DMS 273 (cell line): ENCODE measurements around the gene PLXNA2.
A peak's percentile ranks its signal among the peaks of the same experiment; 100 is the strongest.

ENCODE experiments used
- DNase-seq: peaks from one replicate; lab custom pipeline; 2025; ENCODE audit not compliant: unreplicated experiment; lab: John Stamatoyannopoulos, UW

Gene PLXNA2

GRCh38 chr1:208002078-208002477 is 242.1 kb downstream of the PLXNA2 start:
- DNase-seq = no peak

GRCh38 chr1:208000504-208000903 is 243.7 kb downstream of the PLXNA2 start:
- peak; percentile 15 for DNase-seq

- DNase-seq = no peak
Observed at GRCh38 chr1:207999972-208000371, 244.2 kb downstream of the PLXNA2 start.

GRCh38 chr1:207999274-207999915 is 244.8 kb downstream of the PLXNA2 start:
- no peak for DNase-seq

GRCh38 chr1:207998691-207999090 is 245.5 kb downstream of the PLXNA2 start:
- no peak for DNase-seq

- DNase-seq = peak; percentile 90
Observed at GRCh38 chr1:207997486-207998268, 246.5 kb downstream of the PLXNA2 start.

GRCh38 chr1:207996636-207997035 is 247.5 kb downstream of the PLXNA2 start:
- DNase-seq = no peak

GRCh38 chr1:207995576-207995975 is 248.6 kb downstream of the PLXNA2 start:
- DNase-seq = no peak

GRCh38 chr1:207993477-207994445 is 250.4 kb downstream of the PLXNA2 start:
- DNase-seq = peak; percentile 42

GRCh38 chr1:207992677-207993236 is 251.4 kb downstream of the PLXNA2 start:
- DNase-seq = no peak

GRCh38 chr1:207991583-207992026 is 252.6 kb downstream of the PLXNA2 start:
- no peak for DNase-seq

GRCh38 chr1:207990876-207991582 is 253.2 kb downstream of the PLXNA2 start:
- no peak for DNase-seq

- no peak for DNase-seq
Observed at GRCh38 chr1:207990455-207990854, 253.7 kb downstream of the PLXNA2 start.

GRCh38 chr1:207988326-207989165 is 255.6 kb downstream of the PLXNA2 start:
- DNase-seq = no peak

GRCh38 chr1:207987164-207987563 is 257.0 kb downstream of the PLXNA2 start:
- DNase-seq = no peak

GRCh38 chr1:207985996-207986395 is 258.2 kb downstream of the PLXNA2 start:
- no peak for DNase-seq

- no peak for DNase-seq
Observed at GRCh38 chr1:207984831-207985572, 259.2 kb downstream of the PLXNA2 start.

- no peak for DNase-seq
Observed at GRCh38 chr1:207983044-207983635, 261.0 kb downstream of the PLXNA2 start.
